Stimulated activated naive CD4-positive, alpha-beta T cell (primary cell): ENCODE data around the gene ITIH2.
"Not testable (repeated sequence)": the region's sequence is repeated elsewhere in the genome, so short reads cannot be mapped to it uniquely, and the experiment has no call there.

ENCODE experiments used
- DNase-seq, 6 experiments: peaks; one replicate each; lab custom pipeline; 2025; lab: John Stamatoyannopoulos, UW

The ITIH2 gene, protein sequence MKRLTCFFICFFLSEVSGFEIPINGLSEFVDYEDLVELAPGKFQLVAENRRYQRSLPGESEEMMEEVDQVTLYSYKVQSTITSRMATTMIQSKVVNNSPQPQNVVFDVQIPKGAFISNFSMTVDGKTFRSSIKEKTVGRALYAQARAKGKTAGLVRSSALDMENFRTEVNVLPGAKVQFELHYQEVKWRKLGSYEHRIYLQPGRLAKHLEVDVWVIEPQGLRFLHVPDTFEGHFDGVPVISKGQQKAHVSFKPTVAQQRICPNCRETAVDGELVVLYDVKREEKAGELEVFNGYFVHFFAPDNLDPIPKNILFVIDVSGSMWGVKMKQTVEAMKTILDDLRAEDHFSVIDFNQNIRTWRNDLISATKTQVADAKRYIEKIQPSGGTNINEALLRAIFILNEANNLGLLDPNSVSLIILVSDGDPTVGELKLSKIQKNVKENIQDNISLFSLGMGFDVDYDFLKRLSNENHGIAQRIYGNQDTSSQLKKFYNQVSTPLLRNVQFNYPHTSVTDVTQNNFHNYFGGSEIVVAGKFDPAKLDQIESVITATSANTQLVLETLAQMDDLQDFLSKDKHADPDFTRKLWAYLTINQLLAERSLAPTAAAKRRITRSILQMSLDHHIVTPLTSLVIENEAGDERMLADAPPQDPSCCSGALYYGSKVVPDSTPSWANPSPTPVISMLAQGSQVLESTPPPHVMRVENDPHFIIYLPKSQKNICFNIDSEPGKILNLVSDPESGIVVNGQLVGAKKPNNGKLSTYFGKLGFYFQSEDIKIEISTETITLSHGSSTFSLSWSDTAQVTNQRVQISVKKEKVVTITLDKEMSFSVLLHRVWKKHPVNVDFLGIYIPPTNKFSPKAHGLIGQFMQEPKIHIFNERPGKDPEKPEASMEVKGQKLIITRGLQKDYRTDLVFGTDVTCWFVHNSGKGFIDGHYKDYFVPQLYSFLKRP

DNA sequence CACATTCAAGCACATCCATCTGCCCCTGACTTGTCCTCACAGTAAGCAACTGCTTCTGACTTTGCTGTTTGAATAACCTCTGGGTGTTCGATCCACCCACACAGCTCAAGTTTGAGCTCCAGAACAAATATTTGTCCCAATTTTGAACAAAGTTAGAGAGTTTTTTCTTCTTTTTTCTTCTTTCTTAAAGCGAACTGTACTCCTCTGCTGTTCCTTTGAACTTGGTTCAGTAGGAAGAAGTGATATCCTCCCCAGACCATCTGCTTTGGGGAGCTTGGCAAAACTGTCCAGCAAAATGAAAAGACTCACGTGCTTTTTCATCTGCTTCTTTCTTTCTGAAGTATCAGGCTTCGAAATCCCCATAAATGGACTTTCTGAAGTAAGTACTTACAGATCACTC lies at the start of gene ITIH2:
TSS of gene ITIH2 (plus strand) at position 177 of the 400 bp plus-strand sequence. CDS start at position 296, 119 bp downstream.
- no peak for DNase-seq

DNA sequence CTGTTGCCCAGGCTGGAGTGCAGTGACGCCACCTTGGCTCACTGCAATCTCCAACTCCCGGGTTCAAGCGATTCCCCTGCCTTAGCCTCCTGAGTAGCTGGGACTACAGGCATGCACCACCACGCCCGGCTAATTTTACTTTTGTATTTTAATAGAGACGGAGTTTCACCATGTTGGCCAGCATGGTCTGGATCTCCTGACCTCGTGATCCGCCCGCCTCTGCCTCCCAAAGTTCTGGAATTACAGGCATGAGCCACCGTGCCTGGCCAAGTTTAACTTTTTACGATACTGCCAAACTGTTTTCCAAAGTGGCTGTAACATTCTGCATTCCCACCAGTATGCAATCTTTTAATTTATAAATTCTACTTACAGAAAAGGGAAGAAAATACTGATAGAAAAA lies 46.0 kb upstream of the ITIH2 start:
- DNase-seq, result not testable (repeated sequence)

DNA sequence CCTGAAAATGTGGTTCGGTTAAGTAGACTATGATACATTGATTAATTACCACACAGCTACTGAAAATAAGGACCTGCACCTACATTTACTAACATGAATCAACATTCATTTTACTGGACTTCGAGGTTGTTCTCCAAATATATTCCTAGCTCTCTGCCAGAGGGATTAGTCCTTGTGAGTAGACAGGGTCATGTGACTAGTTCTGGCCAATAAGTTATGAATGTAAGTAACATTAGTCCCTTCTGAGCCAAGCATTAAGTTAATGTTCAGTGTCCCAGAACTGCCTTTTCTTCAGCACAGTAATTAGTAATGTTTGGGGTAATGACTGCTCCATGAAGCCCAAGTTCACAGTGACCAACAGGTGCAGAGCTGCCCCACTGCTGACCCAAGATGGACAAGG lies 45.6 kb upstream of the ITIH2 start:
- no peak for DNase-seq

DNA sequence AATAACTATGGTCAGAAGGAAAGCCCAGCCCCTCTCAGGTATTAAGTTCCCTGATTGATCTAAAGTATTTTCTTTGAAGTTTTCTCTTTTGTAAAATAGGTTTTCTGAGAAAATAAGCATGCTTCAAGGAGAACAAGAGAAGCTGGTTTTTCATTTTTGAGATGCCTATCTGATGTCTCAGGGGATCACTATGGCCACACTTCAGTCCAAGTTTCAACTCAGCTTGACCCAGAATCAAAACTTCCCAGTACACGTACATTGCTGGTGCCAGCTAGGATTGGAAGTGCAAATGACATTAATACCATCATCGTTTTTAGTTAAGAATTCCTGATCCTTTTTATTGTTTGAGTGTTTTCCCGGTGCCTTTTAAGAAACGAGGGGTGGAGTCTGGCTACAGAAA lies 43.6 kb upstream of the ITIH2 start:
- DNase-seq, result no peak

DNA sequence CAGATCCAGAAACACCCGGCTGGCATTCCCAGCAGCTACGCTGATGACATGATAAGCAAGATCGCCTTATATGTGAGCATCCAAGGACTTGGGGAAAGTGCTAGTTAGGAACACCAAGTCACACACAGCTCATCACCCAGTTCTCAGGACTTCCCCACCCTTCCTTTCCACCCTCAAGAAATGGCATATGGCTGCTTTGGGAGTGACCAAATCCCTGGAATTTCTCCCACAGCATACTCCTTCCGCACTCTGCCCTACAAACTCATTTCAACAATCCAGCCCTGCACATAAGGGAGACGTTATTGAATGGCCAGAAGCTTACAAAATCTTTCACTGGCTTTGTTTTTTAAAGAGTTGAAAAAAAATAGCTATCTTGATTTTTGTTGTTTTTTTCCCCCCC lies 40.6 kb upstream of the ITIH2 start:
- DNase-seq, result no peak

DNA sequence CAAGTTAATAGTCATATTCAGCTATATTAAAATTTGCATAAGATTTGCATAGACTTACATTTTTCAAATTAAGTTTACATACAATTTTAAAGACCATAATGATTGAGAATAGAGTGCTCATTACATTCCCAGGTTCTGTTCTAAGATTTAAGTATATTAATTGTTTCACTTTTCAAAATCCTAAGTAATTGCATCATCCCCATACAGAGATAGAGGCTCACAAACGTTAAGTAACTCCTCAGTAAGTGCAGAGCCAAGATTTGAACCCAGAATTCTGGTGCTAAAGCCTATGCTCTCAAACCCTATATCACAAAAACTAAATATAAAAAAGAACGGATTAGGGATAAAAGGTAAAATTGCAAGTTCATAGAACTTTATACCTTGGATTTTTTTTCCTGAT lies 38.4 kb upstream of the ITIH2 start:
- DNase-seq, result no peak

DNA sequence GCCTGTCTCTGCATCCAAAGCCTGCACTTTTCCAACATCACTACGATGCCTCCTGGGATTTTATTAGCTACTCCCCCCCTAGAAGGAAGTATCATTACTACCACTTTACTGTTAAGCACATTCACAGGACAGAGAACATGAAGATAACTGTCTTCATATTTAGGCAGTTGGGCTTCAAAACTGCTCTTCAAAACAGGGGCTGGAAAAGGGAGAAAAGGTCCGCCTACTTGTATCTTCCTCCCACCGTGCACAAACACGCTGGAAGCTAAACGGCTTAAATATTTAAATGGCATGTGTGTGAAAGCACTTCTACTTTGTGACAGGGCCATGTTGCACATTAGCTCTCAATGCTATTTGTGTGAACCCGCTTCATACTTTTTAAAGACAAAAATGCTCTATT lies 37.3 kb upstream of the ITIH2 start:
- DNase-seq, result no peak

DNA sequence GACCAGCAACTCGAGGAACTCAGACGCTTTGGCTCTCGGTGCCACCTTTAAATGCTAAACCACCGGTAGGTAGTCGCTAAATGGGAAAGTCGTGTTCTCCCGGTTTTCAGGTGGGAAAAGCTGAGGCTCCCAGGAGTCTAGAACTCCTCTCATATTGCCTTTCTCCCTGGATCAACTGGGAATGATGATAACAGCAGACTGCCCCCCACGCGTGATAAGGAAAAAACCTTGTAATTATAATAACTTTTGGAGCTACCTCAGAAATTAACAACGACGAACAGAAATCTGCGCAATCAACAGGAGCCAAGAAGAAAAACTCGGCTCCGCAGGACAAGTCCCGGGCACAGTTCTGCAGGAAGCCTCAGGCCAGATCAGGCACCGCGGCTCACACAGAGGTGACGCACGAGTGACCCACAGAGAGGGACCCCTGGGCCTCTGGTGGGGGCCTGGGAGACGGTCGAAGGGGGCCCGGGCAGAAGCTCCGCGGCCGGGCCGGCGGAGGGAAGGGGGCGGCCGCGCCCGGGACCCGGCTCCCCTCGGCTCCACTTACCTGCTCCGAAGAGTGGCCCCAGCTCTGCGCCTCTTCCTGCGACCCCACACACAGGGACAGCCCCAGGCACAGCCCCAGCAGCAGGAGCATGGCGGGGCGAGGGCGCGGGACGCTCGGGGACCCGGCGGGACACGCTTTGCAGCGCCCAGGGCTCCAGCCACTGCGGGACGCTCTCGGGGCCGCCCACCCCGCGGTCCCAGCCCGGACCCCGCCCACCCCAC lies 36.7 kb upstream of the ITIH2 start, which contains the start of gene ITIH5:
TSS of gene ITIH5 (minus strand) at position 714 of the 771 bp plus-strand sequence. CDS start at position 640, 74 bp downstream.
- peak in 1 of 6 experiments; percentile 22 for DNase-seq

DNA sequence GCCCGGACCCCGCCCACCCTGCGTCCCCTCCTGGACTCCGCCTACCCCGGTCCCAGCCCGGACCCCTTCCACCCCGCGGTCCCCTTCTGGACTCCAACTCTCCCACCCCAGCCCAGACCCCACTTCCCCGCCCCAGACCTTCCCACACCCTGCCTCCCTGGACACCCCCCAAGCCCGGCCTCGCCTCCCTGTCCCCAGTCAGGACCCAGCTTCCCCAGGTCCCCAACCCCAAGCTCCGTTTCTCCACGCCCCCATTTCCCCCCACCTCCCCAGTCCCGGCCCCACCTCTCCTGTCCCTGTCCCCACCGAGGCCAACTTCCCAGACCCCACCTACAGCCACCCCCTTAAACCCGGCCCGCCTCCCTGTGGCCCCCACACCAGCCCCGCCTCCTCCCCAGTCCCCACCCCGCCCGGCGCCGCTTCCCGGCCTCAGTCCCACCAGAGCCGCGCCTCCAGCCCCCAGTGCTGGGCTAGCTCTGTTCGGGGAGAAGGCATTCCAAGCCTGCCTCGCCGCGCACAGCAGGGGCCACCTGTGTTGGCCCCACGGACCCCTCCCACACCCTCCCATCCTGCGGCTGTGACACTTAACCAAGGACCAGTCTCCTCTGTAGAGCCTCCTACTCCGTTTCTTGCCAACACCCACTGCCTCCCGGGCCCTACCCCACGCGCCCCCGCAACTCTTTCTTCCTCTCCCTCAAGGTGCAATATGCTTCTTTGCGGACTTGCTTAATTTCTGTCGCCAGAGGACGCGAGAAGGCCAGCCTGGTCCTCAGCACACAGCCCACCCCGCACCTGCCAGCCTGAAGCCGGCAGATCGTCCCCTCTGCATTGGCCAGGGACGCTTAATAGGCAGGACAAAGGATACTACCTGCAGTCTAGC lies 35.6 kb upstream of the ITIH2 start:
- DNase-seq, result no peak

DNA sequence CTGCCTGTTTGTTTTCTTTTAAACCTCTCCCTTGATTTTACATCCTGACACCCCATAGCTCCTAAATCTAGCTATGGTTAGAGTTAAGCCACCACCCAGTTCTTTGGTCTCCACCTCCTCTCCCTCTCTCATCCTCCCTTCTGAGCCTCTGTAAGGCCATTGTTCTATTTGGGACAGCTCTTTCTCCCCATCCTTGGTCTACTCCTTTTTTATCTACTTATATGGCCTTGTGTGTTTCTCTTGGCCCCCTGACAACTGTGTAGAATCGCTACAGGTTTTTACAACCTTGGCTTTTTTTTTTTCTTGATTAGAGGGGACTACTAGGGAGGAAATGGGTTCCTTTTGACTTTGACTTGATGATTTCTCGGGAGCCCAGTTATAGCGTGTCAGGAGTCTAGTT lies 33.0 kb upstream of the ITIH2 start:
- DNase-seq, result no peak

DNA sequence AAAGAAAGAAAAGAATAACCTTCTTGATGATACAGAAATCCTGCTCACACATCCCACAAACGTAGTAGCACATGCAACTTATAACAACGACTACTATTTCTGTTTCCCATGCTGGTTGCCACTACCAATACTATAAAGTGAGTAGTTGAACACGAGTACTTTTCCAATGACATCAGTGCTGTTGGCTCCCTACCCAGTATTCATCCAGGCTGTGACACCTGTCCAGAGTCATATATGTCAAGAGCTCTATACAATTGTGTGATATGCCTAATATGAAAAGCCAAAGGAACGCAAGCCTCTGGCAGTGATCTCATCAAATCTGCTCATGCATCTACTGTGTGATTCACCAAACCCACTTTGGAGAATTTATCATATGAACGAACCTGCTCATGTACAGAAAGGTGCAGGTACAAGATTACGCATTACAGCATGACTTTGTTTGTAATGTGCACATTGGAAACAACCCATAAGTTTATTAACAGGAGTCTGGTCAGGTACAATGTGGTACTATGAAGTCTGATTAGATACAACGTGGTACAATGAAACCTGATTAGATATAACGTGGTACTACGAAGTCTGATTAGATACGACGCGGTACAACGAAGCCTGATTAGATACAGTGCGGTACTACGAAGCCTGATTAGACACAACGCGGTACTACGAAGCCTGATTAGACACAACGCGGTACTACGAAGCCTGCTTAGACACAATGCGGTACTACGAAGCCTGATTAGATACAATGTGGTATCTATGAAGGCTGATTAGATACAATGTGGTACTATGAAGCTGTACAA lies 30.6 kb upstream of the ITIH2 start:
- DNase-seq, result no peak

DNA sequence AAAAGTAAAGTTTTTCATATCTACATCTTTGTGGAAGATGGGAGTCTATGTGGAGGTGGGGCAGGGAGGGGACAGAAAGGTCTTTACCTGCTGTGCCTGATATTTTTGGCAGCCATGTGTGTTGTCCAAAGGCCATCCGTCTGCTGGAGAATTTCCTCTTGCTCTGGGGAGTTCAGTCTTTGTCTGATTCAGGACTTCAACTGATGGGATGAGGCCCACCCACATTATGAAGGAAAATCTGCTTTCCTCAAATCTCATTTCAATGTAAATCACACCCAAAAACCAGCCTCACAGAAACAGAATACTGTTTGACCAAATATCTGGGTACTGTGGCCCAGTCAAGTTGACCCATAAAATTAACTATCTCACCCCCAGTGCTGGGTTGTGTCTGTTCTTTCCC lies 23.9 kb upstream of the ITIH2 start:
- DNase-seq, result no peak

DNA sequence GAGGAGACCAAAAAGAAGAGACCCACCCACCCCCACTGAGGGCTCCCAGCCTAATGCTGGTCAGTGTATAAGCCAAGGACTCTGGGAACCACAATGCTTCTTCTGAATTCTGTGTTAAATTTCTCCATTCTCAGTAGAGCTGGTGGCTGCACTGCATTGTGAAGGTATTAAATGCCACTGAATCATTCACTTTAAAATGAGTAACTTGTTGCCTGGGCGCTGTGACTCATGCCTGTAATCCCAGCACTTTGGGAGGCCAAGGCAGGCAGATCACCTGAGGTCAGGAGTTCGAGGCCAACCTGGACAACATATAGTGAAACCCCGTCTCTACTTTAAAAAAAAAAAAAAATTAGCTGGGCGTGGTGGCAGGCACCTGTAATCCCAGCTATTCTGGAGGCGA lies 23.0 kb upstream of the ITIH2 start:
- DNase-seq, result not testable (repeated sequence)

DNA sequence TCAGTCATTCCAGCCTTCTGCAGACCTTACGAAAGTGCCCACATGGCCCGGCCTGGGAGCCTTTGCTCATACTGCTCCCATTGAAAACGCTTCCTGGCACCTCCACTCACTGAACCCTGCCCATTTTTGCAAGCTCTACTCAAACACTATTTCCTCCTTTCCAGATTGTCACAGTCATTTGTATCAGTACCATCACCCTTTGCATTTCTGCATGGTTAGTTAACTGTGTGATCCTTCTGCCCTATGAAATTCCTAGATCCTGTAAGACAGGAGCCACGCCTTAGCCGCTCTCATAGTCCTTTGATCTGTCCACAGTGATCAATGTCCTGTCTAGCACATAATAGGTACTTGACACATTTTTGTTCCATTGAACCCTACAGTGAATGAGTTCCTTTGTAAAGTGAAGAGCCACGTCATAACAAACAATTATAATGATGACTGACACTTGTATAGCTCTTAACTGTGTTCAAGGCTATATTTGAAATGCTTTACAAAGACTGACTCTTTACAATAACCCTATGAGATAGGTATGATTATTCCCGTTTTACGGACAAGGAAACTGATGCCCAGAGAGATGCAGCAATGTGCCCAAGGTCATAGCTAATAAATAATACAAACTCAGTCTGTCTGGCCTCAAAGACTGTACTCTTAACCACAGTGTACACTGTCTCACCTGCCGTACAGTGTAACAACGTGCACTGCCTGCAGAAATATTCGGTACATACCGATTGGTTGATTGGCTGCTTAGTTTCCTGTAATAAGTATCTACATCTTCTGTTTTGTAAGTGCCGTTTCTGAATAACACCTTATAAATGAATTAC lies 16.6 kb upstream of the ITIH2 start:
- no peak for DNase-seq

DNA sequence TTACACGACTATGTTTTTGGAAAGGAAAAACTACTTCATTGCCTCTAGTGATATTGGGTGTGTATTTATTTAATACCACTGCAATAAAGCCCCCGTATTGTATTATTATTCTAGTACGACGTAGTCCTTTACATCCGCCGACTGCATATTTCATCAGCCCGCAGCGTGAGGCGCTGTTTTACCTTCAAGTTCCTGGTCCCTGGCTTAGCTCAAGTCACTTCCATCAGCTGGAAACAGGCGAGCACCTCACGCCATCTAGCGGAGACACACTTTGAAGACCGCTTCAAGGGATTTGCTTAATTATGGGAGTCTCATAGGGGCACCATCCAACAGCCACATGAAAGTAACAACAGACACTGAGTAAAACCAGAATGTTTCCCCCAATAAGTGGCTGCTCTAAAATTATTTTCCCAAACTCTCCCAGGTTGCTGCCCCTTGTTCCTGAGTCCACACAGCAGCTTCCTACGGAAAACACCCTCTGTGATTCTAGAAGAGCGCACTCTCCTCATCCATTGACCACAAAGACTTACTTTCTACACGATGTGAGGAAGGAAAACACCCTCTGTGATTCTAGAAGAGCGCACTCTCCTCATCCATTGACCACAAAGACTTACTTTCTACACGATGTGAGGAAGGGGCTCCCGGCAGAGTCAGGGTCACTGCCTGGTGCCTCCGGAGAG lies 15.7 kb upstream of the ITIH2 start:
- peak; percentile 42 to 80 (median 64) for DNase-seq

DNA sequence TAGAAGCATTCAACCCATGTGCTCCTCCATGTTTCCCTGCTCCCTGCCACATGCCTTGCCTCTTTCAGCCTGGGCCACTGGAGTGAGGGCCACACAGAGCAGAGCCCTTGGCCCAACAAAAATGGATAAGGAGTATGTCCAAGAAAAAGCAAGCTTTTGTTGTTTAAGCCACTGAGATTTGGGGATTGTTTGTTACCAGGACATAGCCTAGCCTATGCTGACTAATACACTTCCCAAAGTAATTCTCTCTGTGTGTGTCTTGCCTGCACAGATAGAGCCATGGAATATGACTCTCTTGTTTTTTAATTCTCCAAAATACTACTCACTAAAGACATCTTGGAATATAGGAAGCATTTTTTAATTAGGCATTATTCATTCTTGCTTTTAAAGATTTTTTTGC lies 13.5 kb upstream of the ITIH2 start:
- no peak for DNase-seq

DNA sequence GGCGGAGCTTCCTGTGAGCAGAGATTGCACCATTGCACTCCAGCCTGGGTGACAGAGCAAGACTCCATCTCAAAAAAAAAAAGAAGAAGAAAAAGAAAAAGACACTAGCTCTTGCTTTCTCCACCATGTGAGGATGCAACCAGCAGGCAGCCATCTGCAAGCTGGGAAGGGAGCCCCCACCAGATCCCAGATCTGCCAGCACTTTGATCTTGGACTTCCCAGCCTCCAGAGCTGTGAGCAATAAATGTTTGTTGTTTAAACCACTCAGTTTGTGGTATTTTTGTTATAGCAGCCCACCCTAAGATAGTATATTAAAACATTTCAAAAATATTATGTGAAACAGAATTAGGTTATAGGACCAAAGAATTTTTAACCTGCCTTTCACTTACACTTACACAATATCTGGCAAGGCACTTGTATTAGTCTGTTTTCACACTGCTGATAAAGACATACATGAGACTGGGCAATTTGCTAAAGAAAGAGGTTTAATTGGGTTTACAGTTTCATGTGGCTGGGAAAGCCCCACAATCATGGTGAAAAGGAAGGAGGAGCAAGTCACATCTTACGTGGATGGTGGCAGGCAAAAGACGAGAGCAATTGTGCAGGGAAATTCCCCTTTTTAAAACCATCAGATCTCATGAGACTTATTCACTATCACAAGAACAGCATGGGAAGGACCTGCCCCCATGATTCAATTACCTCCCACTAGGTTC lies 12.1 kb upstream of the ITIH2 start:
- not testable (repeated sequence) for DNase-seq

DNA sequence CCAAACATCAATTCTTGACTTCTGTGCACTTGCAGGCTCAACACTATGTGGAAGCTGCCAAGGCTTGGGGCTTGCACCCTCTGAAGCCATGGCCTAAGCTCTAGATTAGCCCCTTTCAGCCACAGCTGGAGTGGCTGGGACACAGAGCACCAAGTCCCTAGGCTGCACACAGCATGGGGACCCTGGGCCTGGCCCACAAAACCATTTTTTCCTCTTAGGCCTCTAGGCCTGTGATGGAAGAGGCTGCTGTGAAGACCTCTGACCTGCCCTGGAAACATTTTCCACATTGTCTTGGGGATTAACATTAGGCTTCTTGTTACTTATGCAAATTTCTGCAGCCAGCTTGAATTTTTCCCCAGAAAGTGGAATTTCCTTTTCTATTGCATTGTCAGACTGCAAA lies 10.7 kb upstream of the ITIH2 start:
- not testable (repeated sequence) for DNase-seq
